K562 (cell line): ENCODE measurements around the gene RNASE4. TPM values are rescaled to one million over a fixed set of nuclear protein-coding genes. Genes with fewer than 3 reads are reported as not detected.
A peak's percentile ranks its signal among the peaks of the same experiment; 100 is the strongest.

Source experiments
- FUS ChIP-seq: fragments of 200-400 bp; formaldehyde crosslinking; optimal IDR thresholded peaks from 2 replicates; pipeline ENCODE3; 2017; ENCODE audit warnings: low read depth, low read length
- GATA2 ChIP-seq: sonication (generic); formaldehyde crosslinking; IDR thresholded peaks from 2 replicates; pipeline ENCODE4 v1.4.0; 2020; ENCODE audit warnings: mild to moderate bottlenecking, missing genetic modification reagents
- HDAC3 ChIP-seq: fragments of 450-650 bp; IDR thresholded peaks from 2 replicates; pipeline ENCODE4 v1.6.1; 2018; ENCODE audit warnings: borderline replicate concordance, mild to moderate bottlenecking, moderate library complexity; ENCODE audit not compliant: partially characterized antibody
- NR4A1 ChIP-seq, 2 experiments: fragments of 250-450 bp in 1 of 2; fragments of 450-650 bp in 1 of 2; sonication (Bioruptor Pico) in 1 of 2; IDR thresholded peaks; 2 replicates each; pipeline versions ENCODE4 v1.4.0 to v1.6.1; 2016 to 2020; ENCODE audit warnings: mild to moderate bottlenecking in 2 of 2, missing compliant biosample characterization in 1 of 2, missing genetic modification characterization in 1 of 2, moderate library complexity in 1 of 2
- SP1 ChIP-seq: sonication (generic); formaldehyde crosslinking; IDR thresholded peaks from 2 replicates; pipeline ENCODE4 v1.8.1; 2022; ENCODE audit warnings: mild to moderate bottlenecking, missing genetic modification reagents
- polyA plus RNA-seq, 8 experiments: library from polyadenylated mRNA; depleted of rRNA in 4 of 8; stranded (reverse) in 5 of 8; unstranded in 3 of 8; fragments of >200 nt; fragmentation: Nextera tagmentation in 2 of 8; fragmentation: Illumina TruSeq in 1 of 8; extraction: Ambion mirVana in 2 of 8; extraction: Trizol in 1 of 8; gene quantifications; 2 replicates each; pipeline versions ENCODE4 v1.2.1 to v1.2.3, GENCODE V29; 2011 to 2014; ENCODE audit warnings: inconsistent platforms in 1 of 8, missing spikeins in 1 of 8
- total RNA-seq, 7 experiments: library from RNA; depleted of rRNA in 6 of 7; stranded (reverse); fragments of >200 nt in 6 of 7; fragmentation: Illumina TruSeq in 2 of 7; extraction: Trizol in 2 of 7; gene quantifications; 2 replicates each; pipeline versions ENCODE4 v1.2.1 to v1.2.3, GENCODE V29; 2011 to 2021; ENCODE audit warnings: low replicate concordance in 1 of 7
- TF ChIP-seq, protein P1 (sequence below), 2 experiments: fragments of 450-650 bp in 1 of 2; IDR thresholded peaks; 2 replicates each; pipeline ENCODE4 v1.6.1; 2011 to 2017; ENCODE audit warnings: low read depth in 2 of 2, antibody characterized with exemption in 1 of 2, borderline replicate concordance in 1 of 2, low read length in 1 of 2, mild to moderate bottlenecking in 1 of 2, mixed read lengths in 1 of 2; ENCODE audit not compliant: control insufficient read depth in 1 of 2
- TF ChIP-seq, protein P2 (sequence below): sonication (generic); formaldehyde crosslinking; IDR thresholded peaks from 2 replicates; pipeline ENCODE4 v1.8.0; 2023; ENCODE audit warnings: mild to moderate bottlenecking, missing genetic modification reagents
- TF ChIP-seq, protein P3 (sequence below): fragments of 200-600 bp; sonication (generic); IDR thresholded peaks from one replicate; pipeline ENCODE4 v1.6.1; 2012; ENCODE audit warnings: mild to moderate bottlenecking, low read depth, low read length, inconsistent platforms

RNASE4 gene
- total and polyA plus RNA-seq, 9 of the 15 experiments (the other 6 are each of a cell fraction or from before 2014, with no cell fraction given) = 0.09 to 0.22 (median 0.13) TPM; not detected in 2

DNA sequence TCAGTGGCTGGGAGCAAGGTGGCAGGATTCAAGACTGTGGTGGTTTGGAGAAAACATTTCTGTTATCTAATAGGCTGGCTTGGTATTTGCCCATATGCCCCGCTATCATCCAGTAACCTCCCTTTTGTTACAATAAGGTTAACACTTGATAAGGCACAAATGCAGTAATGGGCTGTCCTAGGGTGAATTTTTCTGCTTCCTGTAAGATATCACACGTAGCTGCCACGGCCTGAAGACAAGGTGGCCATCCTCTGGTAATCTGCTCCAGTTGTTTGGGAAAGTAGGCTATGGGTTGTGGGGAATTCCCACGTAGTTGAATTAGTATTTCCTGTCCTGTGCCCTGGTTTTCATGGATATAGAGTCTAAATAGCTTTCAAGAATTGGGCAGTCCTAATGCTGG, 27.3 kb downstream of the RNASE4 start (continued):
- TF ChIP-seq, protein P1, sequence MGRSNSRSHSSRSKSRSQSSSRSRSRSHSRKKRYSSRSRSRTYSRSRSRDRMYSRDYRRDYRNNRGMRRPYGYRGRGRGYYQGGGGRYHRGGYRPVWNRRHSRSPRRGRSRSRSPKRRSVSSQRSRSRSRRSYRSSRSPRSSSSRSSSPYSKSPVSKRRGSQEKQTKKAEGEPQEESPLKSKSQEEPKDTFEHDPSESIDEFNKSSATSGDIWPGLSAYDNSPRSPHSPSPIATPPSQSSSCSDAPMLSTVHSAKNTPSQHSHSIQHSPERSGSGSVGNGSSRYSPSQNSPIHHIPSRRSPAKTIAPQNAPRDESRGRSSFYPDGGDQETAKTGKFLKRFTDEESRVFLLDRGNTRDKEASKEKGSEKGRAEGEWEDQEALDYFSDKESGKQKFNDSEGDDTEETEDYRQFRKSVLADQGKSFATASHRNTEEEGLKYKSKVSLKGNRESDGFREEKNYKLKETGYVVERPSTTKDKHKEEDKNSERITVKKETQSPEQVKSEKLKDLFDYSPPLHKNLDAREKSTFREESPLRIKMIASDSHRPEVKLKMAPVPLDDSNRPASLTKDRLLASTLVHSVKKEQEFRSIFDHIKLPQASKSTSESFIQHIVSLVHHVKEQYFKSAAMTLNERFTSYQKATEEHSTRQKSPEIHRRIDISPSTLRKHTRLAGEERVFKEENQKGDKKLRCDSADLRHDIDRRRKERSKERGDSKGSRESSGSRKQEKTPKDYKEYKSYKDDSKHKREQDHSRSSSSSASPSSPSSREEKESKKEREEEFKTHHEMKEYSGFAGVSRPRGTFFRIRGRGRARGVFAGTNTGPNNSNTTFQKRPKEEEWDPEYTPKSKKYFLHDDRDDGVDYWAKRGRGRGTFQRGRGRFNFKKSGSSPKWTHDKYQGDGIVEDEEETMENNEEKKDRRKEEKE (IDR thresholded peaks at IDR 0.05; ENCODE audit: borderline replicate concordance in 1 of 2, control insufficient read depth in 1 of 2, low read depth in 2 of 2, low read length in 1 of 2) = no peak
- TF ChIP-seq, protein P2, sequence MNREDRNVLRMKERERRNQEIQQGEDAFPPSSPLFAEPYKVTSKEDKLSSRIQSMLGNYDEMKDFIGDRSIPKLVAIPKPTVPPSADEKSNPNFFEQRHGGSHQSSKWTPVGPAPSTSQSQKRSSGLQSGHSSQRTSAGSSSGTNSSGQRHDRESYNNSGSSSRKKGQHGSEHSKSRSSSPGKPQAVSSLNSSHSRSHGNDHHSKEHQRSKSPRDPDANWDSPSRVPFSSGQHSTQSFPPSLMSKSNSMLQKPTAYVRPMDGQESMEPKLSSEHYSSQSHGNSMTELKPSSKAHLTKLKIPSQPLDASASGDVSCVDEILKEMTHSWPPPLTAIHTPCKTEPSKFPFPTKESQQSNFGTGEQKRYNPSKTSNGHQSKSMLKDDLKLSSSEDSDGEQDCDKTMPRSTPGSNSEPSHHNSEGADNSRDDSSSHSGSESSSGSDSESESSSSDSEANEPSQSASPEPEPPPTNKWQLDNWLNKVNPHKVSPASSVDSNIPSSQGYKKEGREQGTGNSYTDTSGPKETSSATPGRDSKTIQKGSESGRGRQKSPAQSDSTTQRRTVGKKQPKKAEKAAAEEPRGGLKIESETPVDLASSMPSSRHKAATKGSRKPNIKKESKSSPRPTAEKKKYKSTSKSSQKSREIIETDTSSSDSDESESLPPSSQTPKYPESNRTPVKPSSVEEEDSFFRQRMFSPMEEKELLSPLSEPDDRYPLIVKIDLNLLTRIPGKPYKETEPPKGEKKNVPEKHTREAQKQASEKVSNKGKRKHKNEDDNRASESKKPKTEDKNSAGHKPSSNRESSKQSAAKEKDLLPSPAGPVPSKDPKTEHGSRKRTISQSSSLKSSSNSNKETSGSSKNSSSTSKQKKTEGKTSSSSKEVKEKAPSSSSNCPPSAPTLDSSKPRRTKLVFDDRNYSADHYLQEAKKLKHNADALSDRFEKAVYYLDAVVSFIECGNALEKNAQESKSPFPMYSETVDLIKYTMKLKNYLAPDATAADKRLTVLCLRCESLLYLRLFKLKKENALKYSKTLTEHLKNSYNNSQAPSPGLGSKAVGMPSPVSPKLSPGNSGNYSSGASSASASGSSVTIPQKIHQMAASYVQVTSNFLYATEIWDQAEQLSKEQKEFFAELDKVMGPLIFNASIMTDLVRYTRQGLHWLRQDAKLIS (CRISPR knock-in tag) = no peak
- TF ChIP-seq, protein P3, sequence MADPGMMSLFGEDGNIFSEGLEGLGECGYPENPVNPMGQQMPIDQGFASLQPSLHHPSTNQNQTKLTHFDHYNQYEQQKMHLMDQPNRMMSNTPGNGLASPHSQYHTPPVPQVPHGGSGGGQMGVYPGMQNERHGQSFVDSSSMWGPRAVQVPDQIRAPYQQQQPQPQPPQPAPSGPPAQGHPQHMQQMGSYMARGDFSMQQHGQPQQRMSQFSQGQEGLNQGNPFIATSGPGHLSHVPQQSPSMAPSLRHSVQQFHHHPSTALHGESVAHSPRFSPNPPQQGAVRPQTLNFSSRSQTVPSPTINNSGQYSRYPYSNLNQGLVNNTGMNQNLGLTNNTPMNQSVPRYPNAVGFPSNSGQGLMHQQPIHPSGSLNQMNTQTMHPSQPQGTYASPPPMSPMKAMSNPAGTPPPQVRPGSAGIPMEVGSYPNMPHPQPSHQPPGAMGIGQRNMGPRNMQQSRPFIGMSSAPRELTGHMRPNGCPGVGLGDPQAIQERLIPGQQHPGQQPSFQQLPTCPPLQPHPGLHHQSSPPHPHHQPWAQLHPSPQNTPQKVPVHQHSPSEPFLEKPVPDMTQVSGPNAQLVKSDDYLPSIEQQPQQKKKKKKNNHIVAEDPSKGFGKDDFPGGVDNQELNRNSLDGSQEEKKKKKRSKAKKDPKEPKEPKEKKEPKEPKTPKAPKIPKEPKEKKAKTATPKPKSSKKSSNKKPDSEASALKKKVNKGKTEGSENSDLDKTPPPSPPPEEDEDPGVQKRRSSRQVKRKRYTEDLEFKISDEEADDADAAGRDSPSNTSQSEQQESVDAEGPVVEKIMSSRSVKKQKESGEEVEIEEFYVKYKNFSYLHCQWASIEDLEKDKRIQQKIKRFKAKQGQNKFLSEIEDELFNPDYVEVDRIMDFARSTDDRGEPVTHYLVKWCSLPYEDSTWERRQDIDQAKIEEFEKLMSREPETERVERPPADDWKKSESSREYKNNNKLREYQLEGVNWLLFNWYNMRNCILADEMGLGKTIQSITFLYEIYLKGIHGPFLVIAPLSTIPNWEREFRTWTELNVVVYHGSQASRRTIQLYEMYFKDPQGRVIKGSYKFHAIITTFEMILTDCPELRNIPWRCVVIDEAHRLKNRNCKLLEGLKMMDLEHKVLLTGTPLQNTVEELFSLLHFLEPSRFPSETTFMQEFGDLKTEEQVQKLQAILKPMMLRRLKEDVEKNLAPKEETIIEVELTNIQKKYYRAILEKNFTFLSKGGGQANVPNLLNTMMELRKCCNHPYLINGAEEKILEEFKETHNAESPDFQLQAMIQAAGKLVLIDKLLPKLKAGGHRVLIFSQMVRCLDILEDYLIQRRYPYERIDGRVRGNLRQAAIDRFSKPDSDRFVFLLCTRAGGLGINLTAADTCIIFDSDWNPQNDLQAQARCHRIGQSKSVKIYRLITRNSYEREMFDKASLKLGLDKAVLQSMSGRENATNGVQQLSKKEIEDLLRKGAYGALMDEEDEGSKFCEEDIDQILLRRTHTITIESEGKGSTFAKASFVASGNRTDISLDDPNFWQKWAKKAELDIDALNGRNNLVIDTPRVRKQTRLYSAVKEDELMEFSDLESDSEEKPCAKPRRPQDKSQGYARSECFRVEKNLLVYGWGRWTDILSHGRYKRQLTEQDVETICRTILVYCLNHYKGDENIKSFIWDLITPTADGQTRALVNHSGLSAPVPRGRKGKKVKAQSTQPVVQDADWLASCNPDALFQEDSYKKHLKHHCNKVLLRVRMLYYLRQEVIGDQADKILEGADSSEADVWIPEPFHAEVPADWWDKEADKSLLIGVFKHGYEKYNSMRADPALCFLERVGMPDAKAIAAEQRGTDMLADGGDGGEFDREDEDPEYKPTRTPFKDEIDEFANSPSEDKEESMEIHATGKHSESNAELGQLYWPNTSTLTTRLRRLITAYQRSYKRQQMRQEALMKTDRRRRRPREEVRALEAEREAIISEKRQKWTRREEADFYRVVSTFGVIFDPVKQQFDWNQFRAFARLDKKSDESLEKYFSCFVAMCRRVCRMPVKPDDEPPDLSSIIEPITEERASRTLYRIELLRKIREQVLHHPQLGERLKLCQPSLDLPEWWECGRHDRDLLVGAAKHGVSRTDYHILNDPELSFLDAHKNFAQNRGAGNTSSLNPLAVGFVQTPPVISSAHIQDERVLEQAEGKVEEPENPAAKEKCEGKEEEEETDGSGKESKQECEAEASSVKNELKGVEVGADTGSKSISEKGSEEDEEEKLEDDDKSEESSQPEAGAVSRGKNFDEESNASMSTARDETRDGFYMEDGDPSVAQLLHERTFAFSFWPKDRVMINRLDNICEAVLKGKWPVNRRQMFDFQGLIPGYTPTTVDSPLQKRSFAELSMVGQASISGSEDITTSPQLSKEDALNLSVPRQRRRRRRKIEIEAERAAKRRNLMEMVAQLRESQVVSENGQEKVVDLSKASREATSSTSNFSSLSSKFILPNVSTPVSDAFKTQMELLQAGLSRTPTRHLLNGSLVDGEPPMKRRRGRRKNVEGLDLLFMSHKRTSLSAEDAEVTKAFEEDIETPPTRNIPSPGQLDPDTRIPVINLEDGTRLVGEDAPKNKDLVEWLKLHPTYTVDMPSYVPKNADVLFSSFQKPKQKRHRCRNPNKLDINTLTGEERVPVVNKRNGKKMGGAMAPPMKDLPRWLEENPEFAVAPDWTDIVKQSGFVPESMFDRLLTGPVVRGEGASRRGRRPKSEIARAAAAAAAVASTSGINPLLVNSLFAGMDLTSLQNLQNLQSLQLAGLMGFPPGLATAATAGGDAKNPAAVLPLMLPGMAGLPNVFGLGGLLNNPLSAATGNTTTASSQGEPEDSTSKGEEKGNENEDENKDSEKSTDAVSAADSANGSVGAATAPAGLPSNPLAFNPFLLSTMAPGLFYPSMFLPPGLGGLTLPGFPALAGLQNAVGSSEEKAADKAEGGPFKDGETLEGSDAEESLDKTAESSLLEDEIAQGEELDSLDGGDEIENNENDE = no peak
- TF ChIP-seq NR4A1 (CRISPR knock-in tag; IDR thresholded peaks at IDR 0.05) = no peak
- no peak for TF ChIP-seq NR4A1 (tag; IDR thresholded peaks at IDR 0.05)
- TF ChIP-seq HDAC3 = no peak
- TF ChIP-seq SP1 (CRISPR knock-in tag) = no peak
- peak; percentile 36; the same call in 1 of the 2 replicates for TF ChIP-seq GATA2 (CRISPR knock-in tag)
- no peak for TF ChIP-seq FUS
